Articular chondrocyte of knee joint (primary cell): ENCODE results near the gene NIM1K. TPM values are rescaled to one million over a fixed set of nuclear protein-coding genes. Genes with fewer than 3 reads are reported as not detected.

Experiments used
- small RNA-seq: library from RNA; depleted of rRNA; stranded (forward); fragments of <200 nt; gene quantifications from one replicate; pipeline ENCODE3, GENCODE V24; 2012
- total RNA-seq: library from RNA; depleted of rRNA; stranded (reverse); fragments of >200 nt; gene quantifications from 2 replicates; pipeline ENCODE4 v1.2.3, GENCODE V29; 2012

NIM1K gene
- 3.1 and 3.9 TPM in 2 replicates for total RNA-seq

GRCh38 chr5:43191740-43192557, at the start of gene NIM1K:
Gene NIM1K, plus strand, starts transcription at chr5:43192225. Its CDS starts 53,551 bp downstream, at chr5:43245776.

GRCh38 chr5:43313035-43313853, 121.2 kb downstream of the NIM1K start, which contains the start of gene HMGCS1:
Gene HMGCS1, minus strand, starts transcription at chr5:43313412. Its CDS starts 14,447 bp downstream, at chr5:43298965.

Small RNA genes lying within 50 kb of the gene (small RNA-seq; reads per million reads assigned to genes)
- gene AC106800.4, result not detected

Other genes with a start within 250 kb of the NIM1K start
- 4.4 and 5.2 TPM in 2 replicates for gene ANXA2R, start 151.9 kb upstream of the NIM1K start, total RNA-seq
- 47.3 and 48.9 TPM in 2 replicates for gene ZNF131, start 71.3 kb upstream of the NIM1K start, total RNA-seq
- gene HMGCS1, start 121.2 kb downstream of the NIM1K start, total RNA-seq, result 75.9 and 83.1 TPM in 2 replicates
- 14.6 and 15.7 TPM in 2 replicates for gene CCL28, start 220.2 kb downstream of the NIM1K start, total RNA-seq